ENCODE results near the gene NRBF2. TPM values are rescaled to one million over a fixed set of nuclear protein-coding genes. Genes with fewer than 3 reads are reported as not detected.

NRBF2 gene
- total and polyA plus RNA-seq, 9 of the 15 experiments (the other 6 are each of a cell fraction or from before 2014, with no cell fraction given), result 20.8 to 52.1 (median 30.5) TPM

- no peaks in the 10 kb centered on the region for H3K9me1 ChIP-seq (ENCODE audit: control insufficient read depth, insufficient read depth, low read length)
- DNase-seq (ENCODE audit: extremely low read depth in 1 of 4, low spot score in 3 of 4) (no peak), ATAC-seq (no peak), FAIRE-seq (no peak)
- CTCF ChIA-PET (ENCODE audit: low intra/inter-chr PET ratio), result no interaction called here
- H3K9ac ChIP-seq (ENCODE audit: insufficient read depth in 1 of 2, low read depth in 2 of 2, low read length in 2 of 2), result no peak overlapping the region
- H3K36me3 ChIP-seq (ENCODE audit: control insufficient read depth, insufficient read depth, low read length), result peaks cover 79% of the 10 kb centered on the region
- H3K79me2 ChIP-seq (ENCODE audit: control insufficient read depth, insufficient read depth, low read length), result no peaks in the 10 kb centered on the region
- H3K4me3 ChIP-seq, result no peak overlapping the region
- WGBS (ENCODE audit: insufficient coverage, low coverage, missing lambda C conversion rate), result 92% methylated on average over 1 of the region's 1 CpG
- in situ Hi-C loops (cut with MboI), result no loop called here
- H3K27me3 ChIP-seq (ENCODE audit: control insufficient read depth in 2 of 2, insufficient read depth in 2 of 2, low read length in 2 of 2), result no peaks in the 10 kb centered on the region
- no peak overlapping the region for H2AFZ ChIP-seq (ENCODE audit: low read depth, low read length)
- intact Hi-C loops (cut with micrococcal nuclease), result no loop called here
- H3K27ac ChIP-seq (ENCODE audit: extremely low read depth, low read depth, low read length), result no peak overlapping the region
- no peak for TF ChIP-seq ZNF583 (CRISPR knock-in tag; IDR thresholded peaks at IDR 0.05)
- TF ChIP-seq SNRNP70 (optimal IDR thresholded peaks at IDR 0.05; ENCODE audit: low read depth, low read length), result no peak
- no peak for TF ChIP-seq SMARCB1 (IDR thresholded peaks at IDR 0.05; ENCODE audit: insufficient read length, low read depth)
- no peak for TF ChIP-seq CSDE1 (IDR thresholded peaks at IDR 0.05)
- no peak for TF ChIP-seq HDAC1 (IDR thresholded peaks at IDR 0.05)
- TF ChIP-seq RBM17 (IDR thresholded peaks at IDR 0.05; ENCODE audit: borderline replicate concordance, low read depth, low read length), result no peak
- TF ChIP-seq XRCC4 (IDR thresholded peaks at IDR 0.05; ENCODE audit: extremely low read depth, insufficient read depth, insufficient read length), result no peak
- TF ChIP-seq E4F1 (CRISPR knock-in tag; IDR thresholded peaks at IDR 0.05; ENCODE audit: borderline replicate concordance), result no peak
- H3K4me2 ChIP-seq (ENCODE audit: insufficient read depth, low read length), result no peak overlapping the region
- H3K4me1 ChIP-seq (replicated peaks in 1 of 2; ENCODE audit: control insufficient read depth in 2 of 2, insufficient read depth in 2 of 2, low read length in 2 of 2), result no peaks in the 10 kb centered on the region
- BruUV-seq (replicated peaks), result no TSS peak
- POLR2A ChIA-PET, result no interaction called here
- H3K9me3 ChIP-seq (replicated peaks; ENCODE audit: control insufficient read depth, insufficient read depth, low read depth, low read length), result no peaks in the 10 kb centered on the region
- H4K20me1 ChIP-seq (replicated peaks; ENCODE audit: control insufficient read depth, insufficient read depth, low read length), result no peaks in the 10 kb centered on the region
These were observed 38.2 kb downstream of the NRBF2 start for GRCh38 chr10:63171255-63171855.
